DND-41 (cell line): ENCODE measurements around the gene JADE1.

Source experiments
- ATAC-seq: fragments of 200-7000 bp; cut with Tn5 transposase; 3 replicates; pipeline ENCODE4 v1.9.1; 2021; ENCODE audit warnings: low read depth; ENCODE audit not compliant: insufficient read depth
- DNase-seq: peaks from one replicate; pipeline ENCODE4 v3.0.0-alpha.2; 2020
- H2AFZ ChIP-seq: 2 replicates; pipeline ENCODE4 v1.6.0; 2012; ENCODE audit warnings: low read depth, low read length
- H3K27ac ChIP-seq: 2 replicates; pipeline ENCODE4 v1.5.1; 2012; ENCODE audit warnings: low read length, inconsistent platforms
- H3K27me3 ChIP-seq: fragments of 200-600 bp; sonication (generic); 2 replicates; pipeline ENCODE4 v1.6.0; 2012; ENCODE audit warnings: low read length, mild to moderate bottlenecking, inconsistent platforms; ENCODE audit not compliant: insufficient read depth, poor library complexity
- H3K36me3 ChIP-seq: 2 replicates; pipeline ENCODE4 v1.5.1; 2012; ENCODE audit warnings: low read length, inconsistent platforms; ENCODE audit not compliant: insufficient read depth
- H3K4me1 ChIP-seq: 2 replicates; pipeline ENCODE4 v1.5.1; 2012; ENCODE audit warnings: mild to moderate bottlenecking, low read length; ENCODE audit not compliant: insufficient read depth
- H3K4me2 ChIP-seq: 2 replicates; pipeline ENCODE4 v1.6.0; 2012; ENCODE audit warnings: mild to moderate bottlenecking, moderate library complexity, low read length, inconsistent platforms; ENCODE audit not compliant: insufficient read depth
- H3K4me3 ChIP-seq, 2 experiments: fragments of 200-600 bp in 1 of 2; shearing (Covaris generic) in 1 of 2; 2 replicates each; pipeline ENCODE4 v1.5.1; 2012 to 2016; ENCODE audit warnings: inconsistent platforms in 2 of 2, low read length in 2 of 2, mild to moderate bottlenecking in 2 of 2, low read depth in 1 of 2, moderate library complexity in 1 of 2
- H3K79me2 ChIP-seq: 2 replicates; pipeline ENCODE4 v1.6.0; 2012; ENCODE audit warnings: low read length, inconsistent platforms; ENCODE audit not compliant: insufficient read depth
- H3K9ac ChIP-seq: 2 replicates; pipeline ENCODE4 v1.6.0; 2012; ENCODE audit warnings: low read depth, mild to moderate bottlenecking, inconsistent platforms, low read length, moderate library complexity
- H3K9me3 ChIP-seq: 2 replicates; pipeline ENCODE4 v1.5.1; 2012; ENCODE audit warnings: low read length, moderate library complexity, mild to moderate bottlenecking, inconsistent platforms; ENCODE audit not compliant: insufficient read depth, severe bottlenecking
- H4K20me1 ChIP-seq: 2 replicates; pipeline ENCODE4 v1.6.0; 2012; ENCODE audit warnings: low read length; ENCODE audit not compliant: insufficient read depth
- EZH2 ChIP-seq: IDR thresholded peaks from 3 replicates; pipeline ENCODE4 v1.6.1; 2012; ENCODE audit warnings: borderline replicate concordance, low read depth, mild to moderate bottlenecking, moderate library complexity, low read length, inconsistent platforms; ENCODE audit not compliant: severe bottlenecking
- TF ChIP-seq, protein P1 (sequence below): IDR thresholded peaks from 2 replicates; pipeline ENCODE4 v1.5.1; 2012; ENCODE audit warnings: borderline replicate concordance, low read length, moderate library complexity, mild to moderate bottlenecking; ENCODE audit not compliant: poor library complexity, severe bottlenecking; ENCODE audit errors: extremely low read depth

Gene JADE1

DNA sequence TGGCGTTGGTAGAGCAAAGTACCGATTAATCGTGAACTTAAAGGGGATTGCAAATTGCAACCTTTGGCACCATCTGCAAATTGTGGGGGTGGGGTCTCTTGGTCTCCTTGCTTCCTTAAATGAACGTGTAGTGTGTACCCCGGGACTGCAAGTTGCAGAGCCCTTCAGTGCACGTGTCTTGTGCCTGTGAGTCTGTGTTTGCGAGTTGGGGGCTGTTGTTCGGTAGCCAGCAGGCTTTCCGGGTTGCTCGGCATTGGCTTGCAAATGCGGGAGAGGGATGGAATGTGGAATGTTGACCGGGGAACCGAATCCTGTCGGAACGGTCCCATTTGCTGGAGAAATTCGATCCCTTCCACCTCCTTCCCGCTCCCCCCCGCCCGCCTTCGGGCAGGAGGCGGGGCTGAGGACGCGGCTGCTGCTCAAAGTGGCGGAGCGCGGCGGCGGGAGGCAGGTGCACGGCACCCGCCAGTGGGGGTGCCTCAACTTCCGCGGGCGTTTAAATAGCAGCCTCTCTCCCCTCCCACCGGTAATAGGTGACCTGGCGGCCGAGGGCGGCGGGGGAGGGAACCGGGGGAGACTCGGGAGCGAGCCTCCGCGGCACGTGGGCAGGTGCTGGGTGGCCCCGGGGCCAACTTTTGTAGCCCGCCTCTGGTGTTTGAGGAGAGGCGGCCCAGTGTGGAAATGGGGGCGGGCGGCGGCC, 1.5 kb downstream of the JADE1 start:
- Histone ChIP-seq H3K79me2 (peaks cover 52% of the 10 kb centered on the region), H3K27me3 (no peaks in the 10 kb centered on the region), H3K4me3 (peak overlapping the region; percentile 73 to 97), H3K36me3 (no peaks in the 10 kb centered on the region), H4K20me1 (peaks cover 14% of the 10 kb centered on the region; the same call in 1 of the 2 replicates), H3K9me3 (no peaks in the 10 kb centered on the region), H3K27ac (peak overlapping the region; percentile 99), H3K4me2 (peak overlapping the region; percentile 66), H3K4me1 (peaks cover 23% of the 10 kb centered on the region), H2AFZ (peak overlapping the region; percentile 78), H3K9ac (peak overlapping the region; percentile 81)
- TF ChIP-seq, protein P1, sequence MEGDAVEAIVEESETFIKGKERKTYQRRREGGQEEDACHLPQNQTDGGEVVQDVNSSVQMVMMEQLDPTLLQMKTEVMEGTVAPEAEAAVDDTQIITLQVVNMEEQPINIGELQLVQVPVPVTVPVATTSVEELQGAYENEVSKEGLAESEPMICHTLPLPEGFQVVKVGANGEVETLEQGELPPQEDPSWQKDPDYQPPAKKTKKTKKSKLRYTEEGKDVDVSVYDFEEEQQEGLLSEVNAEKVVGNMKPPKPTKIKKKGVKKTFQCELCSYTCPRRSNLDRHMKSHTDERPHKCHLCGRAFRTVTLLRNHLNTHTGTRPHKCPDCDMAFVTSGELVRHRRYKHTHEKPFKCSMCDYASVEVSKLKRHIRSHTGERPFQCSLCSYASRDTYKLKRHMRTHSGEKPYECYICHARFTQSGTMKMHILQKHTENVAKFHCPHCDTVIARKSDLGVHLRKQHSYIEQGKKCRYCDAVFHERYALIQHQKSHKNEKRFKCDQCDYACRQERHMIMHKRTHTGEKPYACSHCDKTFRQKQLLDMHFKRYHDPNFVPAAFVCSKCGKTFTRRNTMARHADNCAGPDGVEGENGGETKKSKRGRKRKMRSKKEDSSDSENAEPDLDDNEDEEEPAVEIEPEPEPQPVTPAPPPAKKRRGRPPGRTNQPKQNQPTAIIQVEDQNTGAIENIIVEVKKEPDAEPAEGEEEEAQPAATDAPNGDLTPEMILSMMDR: no peak
- no peak for TF ChIP-seq EZH2
- DNase-seq (peak; percentile 90), ATAC-seq (peak; percentile 50)

DNA sequence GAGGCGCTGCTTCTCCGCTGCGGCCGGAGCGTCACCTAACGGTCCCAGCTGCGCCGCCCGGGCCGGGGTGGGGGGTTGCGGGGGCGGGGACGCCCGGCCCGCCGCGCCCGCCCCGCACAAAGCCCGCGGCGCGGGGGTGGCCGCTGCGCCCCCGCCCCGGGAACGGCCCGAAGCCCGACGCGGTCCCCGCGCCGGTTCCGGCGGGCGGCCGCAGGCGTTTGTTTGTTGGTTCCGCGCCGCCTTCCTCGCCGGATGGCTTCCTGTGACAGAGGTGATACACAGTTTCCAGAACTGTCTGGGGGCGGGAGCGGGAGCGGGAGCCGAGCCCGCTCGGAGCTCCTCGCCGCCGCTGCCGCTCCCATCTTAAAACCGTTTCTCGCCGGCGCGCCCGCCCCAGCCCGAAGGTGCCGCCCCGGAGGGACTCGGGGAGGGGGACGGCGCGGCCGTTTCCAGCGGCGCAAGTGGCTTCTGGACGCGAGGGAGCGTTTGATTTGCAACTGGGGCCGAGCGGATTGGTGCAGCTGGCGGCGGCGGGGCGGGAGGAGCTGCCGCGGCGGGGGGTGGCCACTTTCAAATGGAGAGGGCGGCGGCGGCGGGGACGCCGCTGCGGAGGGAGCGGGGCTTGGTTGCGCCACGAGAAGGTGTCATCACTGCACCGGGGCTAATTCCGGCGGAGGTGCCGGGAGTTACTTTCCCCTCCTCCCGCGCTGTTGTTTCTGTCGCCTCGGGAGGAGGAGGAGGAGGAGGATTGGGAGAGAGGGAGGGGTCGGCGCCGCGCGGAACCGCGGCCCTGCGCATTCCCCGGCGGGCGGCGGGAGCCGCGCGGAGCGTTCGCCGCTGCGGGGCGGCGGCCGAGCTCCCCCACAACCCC, 2.3 kb downstream of the JADE1 start:
- Histone ChIP-seq H3K9ac (peak overlapping the region; percentile 81), H3K4me2 (peak overlapping the region; percentile 66), H2AFZ (peak overlapping the region; percentile 60), H3K36me3 (0 out of 2 replicates have a peak, but pooled peaks cover 2% of the 10 kb centered on the region), H3K27ac (peak overlapping the region; percentile 99), H3K27me3 (no peaks in the 10 kb centered on the region), H3K9me3 (no peaks in the 10 kb centered on the region), H3K4me3 (peak overlapping the region; percentile 73 to 97; a peak in 3 of 4 replicates), H4K20me1 (peaks cover 20% of the 10 kb centered on the region; the same call in 1 of the 2 replicates), H3K4me1 (peaks cover 23% of the 10 kb centered on the region), H3K79me2 (peaks cover 60% of the 10 kb centered on the region)
- no peak for TF ChIP-seq EZH2
- TF ChIP-seq, protein P1: no peak
- DNase-seq: peak; percentile 94
- ATAC-seq: peak; percentile 55

DNA sequence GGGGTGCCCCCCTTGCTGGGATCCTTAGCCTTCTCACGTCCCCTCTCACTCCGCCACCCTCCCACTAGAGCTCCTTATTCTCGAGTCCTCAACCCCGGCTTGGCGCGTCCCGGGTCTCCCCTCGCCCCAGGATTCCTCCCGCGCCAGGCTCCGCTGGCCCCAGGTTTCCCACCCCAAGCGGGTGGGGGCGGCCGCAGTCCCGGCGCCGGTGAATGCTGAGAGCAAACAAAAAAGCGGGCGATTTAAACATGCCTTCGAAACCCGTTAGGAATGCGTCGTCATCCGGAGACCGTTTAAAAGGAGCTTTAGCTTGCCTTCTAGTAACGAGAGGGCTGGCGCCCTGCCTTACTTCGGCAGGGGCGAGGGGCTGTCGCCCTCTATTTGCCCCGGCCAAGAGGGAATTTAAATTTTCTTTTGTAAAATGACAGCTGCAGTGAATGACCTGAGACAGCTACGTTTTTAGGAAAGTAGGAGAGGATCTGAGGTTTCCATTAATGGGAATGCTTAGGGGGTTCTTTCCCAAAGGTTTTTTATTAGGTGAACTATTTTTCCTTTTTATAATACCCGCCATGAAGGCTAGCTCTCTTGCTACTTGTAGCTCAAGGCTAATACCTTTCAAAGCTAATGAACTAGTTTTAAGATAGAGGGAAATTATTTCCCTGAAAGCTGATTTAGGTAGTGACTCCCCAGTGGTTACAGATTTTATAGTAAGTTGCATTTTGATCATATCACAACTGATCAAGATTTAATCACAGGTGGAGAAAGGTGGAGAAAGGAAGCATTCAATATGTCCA, 3.1 kb downstream of the JADE1 start:
- peak overlapping the region; percentile 60 for H2AFZ ChIP-seq
- H3K4me2 ChIP-seq: peak overlapping the region; percentile 63
- H3K4me3 ChIP-seq: peak overlapping the region; percentile 51 to 73
- H3K27me3 ChIP-seq: no peaks in the 10 kb centered on the region
- DNase-seq (no peak), ATAC-seq (peak; percentile 4)
- peaks cover 10% of the 10 kb centered on the region; the same call in 1 of the 2 replicates for H3K36me3 ChIP-seq
- H3K4me1 ChIP-seq: peaks cover 23% of the 10 kb centered on the region
- TF ChIP-seq, protein P1: no peak
- TF ChIP-seq EZH2: no peak
- H3K79me2 ChIP-seq: peaks cover 68% of the 10 kb centered on the region
- H3K9ac ChIP-seq: peak overlapping the region; percentile 81
- H3K27ac ChIP-seq: peak overlapping the region; percentile 99
- peaks cover 27% of the 10 kb centered on the region; the same call in 1 of the 2 replicates for H4K20me1 ChIP-seq
- H3K9me3 ChIP-seq: no peaks in the 10 kb centered on the region
